Activated gamma-delta T cell treated with anti-CD3 and anti-CD28 coated beads, Interleukin-2, amount 50 U/mL, for 16 hours (primary cell): Measurements from ENCODE around the gene ZNF827.

ENCODE experiments used
- DNase-seq: peaks from one replicate; pipeline ENCODE4 v3.0.0-alpha.2; 2020; ENCODE audit warnings: low read depth

Gene ZNF827

GRCh38 chr4:145891958-145892357 is 46.7 kb downstream of the ZNF827 start:
- DNase-seq: no peak

- no peak for DNase-seq
Measured at GRCh38 chr4:145890689-145891088, 47.9 kb downstream of the ZNF827 start.

- DNase-seq: no peak
Measured at GRCh38 chr4:145888393-145888792, 50.2 kb downstream of the ZNF827 start.

- no peak for DNase-seq
Measured at GRCh38 chr4:145887241-145887991, 51.2 kb downstream of the ZNF827 start.

GRCh38 chr4:145886871-145887240 is 51.8 kb downstream of the ZNF827 start:
- no peak for DNase-seq

- DNase-seq: no peak
Measured at GRCh38 chr4:145885666-145886065, 53.0 kb downstream of the ZNF827 start.

- no peak for DNase-seq
Measured at GRCh38 chr4:145884775-145885174, 53.8 kb downstream of the ZNF827 start.

GRCh38 chr4:145883101-145883694 is 55.4 kb downstream of the ZNF827 start:
- no peak for DNase-seq

GRCh38 chr4:145882604-145883003 is 56.0 kb downstream of the ZNF827 start:
- no peak for DNase-seq

GRCh38 chr4:145881989-145882388 is 56.6 kb downstream of the ZNF827 start:
- DNase-seq: no peak

GRCh38 chr4:145881576-145881975 is 57.0 kb downstream of the ZNF827 start:
- DNase-seq: no peak

- DNase-seq: no peak
Measured at GRCh38 chr4:145880355-145880960, 58.2 kb downstream of the ZNF827 start.

GRCh38 chr4:145879598-145879997 is 59.0 kb downstream of the ZNF827 start:
- DNase-seq: no peak

GRCh38 chr4:145878501-145879435 is 59.9 kb downstream of the ZNF827 start:
- DNase-seq: no peak

- no peak for DNase-seq
Measured at GRCh38 chr4:145876531-145877180, 62.0 kb downstream of the ZNF827 start.

GRCh38 chr4:145873901-145874300 is 64.7 kb downstream of the ZNF827 start:
- DNase-seq: no peak

- no peak for DNase-seq
Measured at GRCh38 chr4:145871209-145871608, 67.4 kb downstream of the ZNF827 start.

- DNase-seq: no peak
Measured at GRCh38 chr4:145870155-145871020, 68.2 kb downstream of the ZNF827 start.

- no peak for DNase-seq
Measured at GRCh38 chr4:145868637-145869409, 69.8 kb downstream of the ZNF827 start.

- no peak for DNase-seq
Measured at GRCh38 chr4:145867406-145867805, 71.2 kb downstream of the ZNF827 start.
